Gastrocnemius medialis (tissue), 4 donors: ENCODE measurements around the gene DLD. TPM values are rescaled to one million over a fixed set of nuclear protein-coding genes. Genes with fewer than 3 reads are reported as not detected.

ENCODE experiments used
- ATAC-seq, 2 donors: fragments of 150-250 bp; one replicate each; pipeline ENCODE4 v1.9.1; 2016
- DNase-seq, 2 donors: peaks; one replicate each; pipeline ENCODE4 v3.0.0-alpha.2; 2019
- H3K27ac ChIP-seq, 4 donors: fragments of 200-600 bp; sonication (generic); 1 replicate in 1 of 4; 2 replicates in 3 of 4; pipeline ENCODE4 v1.5.1; 2016 to 2018; ENCODE audit warnings: mild to moderate bottlenecking in 2 of 4, moderate library complexity in 1 of 4
- H3K27me3 ChIP-seq, 3 donors: fragments of 200-600 bp; sonication (generic) in 2 of 3; 1 replicate in 1 of 3; 2 replicates in 2 of 3; pipeline versions ENCODE4 v1.5.1 to v1.6.0; 2016 to 2019; ENCODE audit warnings: mild to moderate bottlenecking in 1 of 3, moderate library complexity in 1 of 3
- H3K36me3 ChIP-seq, 2 donors: fragments of 200-600 bp; sonication (generic) in 1 of 2; one replicate each; pipeline ENCODE4 v1.5.1; 2017 to 2018
- H3K4me1 ChIP-seq, 2 donors: fragments of 200-600 bp; sonication (generic) in 1 of 2; one replicate each; pipeline ENCODE4 v1.5.1; 2016 to 2017; ENCODE audit warnings: mild to moderate bottlenecking in 2 of 2
- H3K4me3 ChIP-seq, 4 donors: fragments of 200-600 bp; sonication (generic) in 3 of 4; 1 replicate in 1 of 4; 2 replicates in 3 of 4; pipeline ENCODE4 v1.5.1; 2016 to 2019; ENCODE audit warnings: mild to moderate bottlenecking in 2 of 4
- H3K9me3 ChIP-seq, 3 donors: fragments of 200-600 bp; sonication (generic) in 2 of 3; 1 replicate in 1 of 3; 2 replicates in 2 of 3; pipeline ENCODE4 v1.5.1; 2016 to 2019
- CTCF ChIP-seq, 5 experiments: fragments of 450-650 bp in 3 of 5; fragments of 200-600 bp in 2 of 5; sonication (generic) in 2 of 5; IDR thresholded peaks in 4 of 5; conservative IDR thresholded peaks in 1 of 5; 1 replicate in 4 of 5; 2 replicates in 1 of 5; pipeline ENCODE4 v1.5.1; 2016 to 2019; ENCODE audit warnings: antibody characterized with exemption in 5 of 5, mild to moderate bottlenecking in 3 of 5, moderate library complexity in 3 of 5
- POLR2A ChIP-seq, 2 donors: fragments of 450-650 bp; IDR thresholded peaks; one replicate each; pipeline ENCODE4 v1.6.1; 2017; ENCODE audit warnings: antibody characterized with exemption in 2 of 2, mild to moderate bottlenecking in 2 of 2, moderate library complexity in 2 of 2
- in situ Hi-C, 4 donors: fragments of 200-750 bp; cut with MboI; loops; one replicate each; pipeline versions ENCODE4 v1.15.0 to v1.8.0; 2017; ENCODE audit warnings: low sequenced_read_pairs in 4 of 4
- intact Hi-C: fragments of 100-400 bp; cut with DNase I; formaldehyde crosslinking; loops from one replicate; pipeline ENCODE4 v1.15.1; 2023; ENCODE audit warnings: low total_unique reads
- total RNA-seq, 4 donors: library from RNA; depleted of rRNA; stranded (reverse); fragments of >200 nt; gene quantifications; one replicate each; pipeline versions ENCODE4 v1.1.0 to v1.2.3, GENCODE V29; 2016

The DLD gene
- total RNA-seq, 4 donors from 2014 or later: 110 to 157 (median 146) TPM

DNA sequence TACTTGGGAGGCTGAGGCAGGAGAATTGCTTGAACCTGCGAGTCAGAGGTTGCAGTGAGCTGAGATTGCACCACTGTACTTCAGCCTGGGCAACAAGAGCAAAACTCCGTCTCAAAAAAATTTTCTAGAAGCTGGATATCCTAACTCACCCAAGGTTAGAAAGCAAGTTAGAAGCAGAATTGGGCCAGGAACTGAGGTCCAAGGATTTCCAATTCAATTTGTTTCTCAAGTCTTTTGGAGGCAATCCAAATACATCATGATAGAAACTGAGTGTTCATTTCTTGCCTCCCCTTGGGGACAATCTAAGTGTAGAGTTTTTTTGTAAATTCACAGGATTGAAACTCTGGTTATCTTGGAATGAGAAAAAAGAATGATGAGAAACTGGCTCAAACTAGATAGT is 66.5 kb downstream of the DLD start:
- peaks cover 3 to 4% of the 10 kb centered on the region in 2 donors for H3K4me1 ChIP-seq
- no peak for TF ChIP-seq CTCF (IDR thresholded peaks at IDR 0.05 in 4 of 5, conservative IDR thresholded peaks at IDR 0.05 in 1 of 5)
- TF ChIP-seq POLR2A (IDR thresholded peaks at IDR 0.05): no peak
- peaks cover 0 to 8% of the 10 kb centered on the region in 2 donors for H3K36me3 ChIP-seq
- H3K27ac ChIP-seq: peak overlapping the region; percentile 45 to 63 (median 60)
- no peaks in the 10 kb centered on the region for H3K9me3 ChIP-seq
- in situ Hi-C loops: no loop called here
- intact Hi-C loops: no loop called here
- ATAC-seq (peak; percentile 67 to 68), DNase-seq (peak in 1 of 2 donors; percentile 33)
- H3K27me3 ChIP-seq: peaks cover 6 to 7% (median 7%) of the 10 kb centered on the region in 3 donors
- no peak overlapping the region for H3K4me3 ChIP-seq

GRCh38 chr7:107958764-107959526 is 68.0 kb downstream of the DLD start:
- no peaks in the 10 kb centered on the region for H3K36me3 ChIP-seq

GRCh38 chr7:107959527-107959898 is 68.5 kb downstream of the DLD start:
- Histone ChIP-seq H3K36me3 (no peaks in the 10 kb centered on the region), H3K4me3 (no peak overlapping the region), H3K9me3 (no peaks in the 10 kb centered on the region), H3K4me1 (peaks cover 3 to 4% of the 10 kb centered on the region in 2 donors), H3K27ac (peak overlapping the region in 1 of 4 donors; percentile 14), H3K27me3 (peaks cover 6 to 7% (median 7%) of the 10 kb centered on the region in 3 donors)
- TF ChIP-seq CTCF (IDR thresholded peaks at IDR 0.05 in 4 of 5, conservative IDR thresholded peaks at IDR 0.05 in 1 of 5) (no peak), POLR2A (IDR thresholded peaks at IDR 0.05) (no peak)
- DNase-seq: no peak
- intact Hi-C loops: no loop called here
- in situ Hi-C loops: no loop called here
- no peak for ATAC-seq

More at GRCh38 chr7:107958764-107959526, 68.0 kb downstream of the DLD start:
- intact Hi-C loops: no loop called here
- Histone ChIP-seq H3K27me3 (peaks cover 6 to 7% (median 7%) of the 10 kb centered on the region in 3 donors), H3K27ac (peak overlapping the region in 3 of 4 donors; percentile 45 to 63 (median 59)), H3K4me3 (no peak overlapping the region), H3K9me3 (no peaks in the 10 kb centered on the region), H3K4me1 (peaks cover 3 to 4% of the 10 kb centered on the region in 2 donors)
- in situ Hi-C loops: no loop called here
- no peak for TF ChIP-seq POLR2A (IDR thresholded peaks at IDR 0.05)
- no peak for TF ChIP-seq CTCF (IDR thresholded peaks at IDR 0.05 in 4 of 5, conservative IDR thresholded peaks at IDR 0.05 in 1 of 5)
- ATAC-seq (peak; percentile 53 to 59), DNase-seq (peak in 1 of 2 donors; percentile 24)

- Histone ChIP-seq H3K36me3 (no peaks in the 10 kb centered on the region), H3K27me3 (peaks cover 6 to 7% (median 7%) of the 10 kb centered on the region in 3 donors), H3K9me3 (no peaks in the 10 kb centered on the region), H3K27ac (no peak overlapping the region), H3K4me3 (no peak overlapping the region), H3K4me1 (peaks cover 3 to 4% of the 10 kb centered on the region in 2 donors)
- TF ChIP-seq POLR2A (IDR thresholded peaks at IDR 0.05): no peak
- no peak for TF ChIP-seq CTCF (IDR thresholded peaks at IDR 0.05 in 4 of 5, conservative IDR thresholded peaks at IDR 0.05 in 1 of 5)
- ATAC-seq: no peak
- DNase-seq: no peak
- intact Hi-C loops (no loop called here), in situ Hi-C loops (no loop called here)
Observed at GRCh38 chr7:107960272-107960671, 69.3 kb downstream of the DLD start.
